ENCODE data around the gene SLC4A4.

Gene SLC4A4

GRCh38 chr4:71333960-71334359 lies 4.9 kb upstream of the SLC4A4 start:
- peaks cover 2% of the 10 kb centered on the region for H3K4me1 Mint-ChIP-seq (ENCODE audit: low read depth)
- no peak for DNase-seq

GRCh38 chr4:71334465-71334882 lies 4.3 kb upstream of the SLC4A4 start:
- H3K4me1 Mint-ChIP-seq (ENCODE audit: low read depth) = peaks cover 3% of the 10 kb centered on the region
- H3K4me3 Mint-ChIP-seq = no peak overlapping the region

More at GRCh38 chr4:71333960-71334359, 4.9 kb upstream of the SLC4A4 start:
- peaks cover 10% of the 10 kb centered on the region for H3K27me3 Mint-ChIP-seq
- H3K27ac Mint-ChIP-seq = no peak overlapping the region
- H3K36me3 Mint-ChIP-seq (ENCODE audit: low read depth) = no peaks in the 10 kb centered on the region
- H3K9me3 Mint-ChIP-seq = no peaks in the 10 kb centered on the region
- H3K4me3 Mint-ChIP-seq = no peak overlapping the region

GRCh38 chr4:71343670-71344466 lies 5.0 kb downstream of the SLC4A4 start:
- no peak overlapping the region for H3K4me3 Mint-ChIP-seq
- peaks cover 4% of the 10 kb centered on the region for H3K27me3 Mint-ChIP-seq
- H3K36me3 Mint-ChIP-seq (ENCODE audit: low read depth) = no peaks in the 10 kb centered on the region
- no peak for DNase-seq
- peaks cover 6% of the 10 kb centered on the region for H3K4me1 Mint-ChIP-seq (ENCODE audit: low read depth)
- H3K27ac Mint-ChIP-seq = no peak overlapping the region
- no peaks in the 10 kb centered on the region for H3K9me3 Mint-ChIP-seq

More at GRCh38 chr4:71334465-71334882, 4.3 kb upstream of the SLC4A4 start:
- no peak for DNase-seq
- Mint-ChIP-seq H3K9me3 (no peaks in the 10 kb centered on the region), H3K36me3 (ENCODE audit: low read depth) (no peaks in the 10 kb centered on the region), H3K27ac (no peak overlapping the region), H3K27me3 (peaks cover 10% of the 10 kb centered on the region)

- H3K9me3 Mint-ChIP-seq = no peaks in the 10 kb centered on the region
- peaks cover 4% of the 10 kb centered on the region for H3K4me1 Mint-ChIP-seq (ENCODE audit: low read depth)
- H3K4me3 Mint-ChIP-seq = no peak overlapping the region
- peaks cover 12% of the 10 kb centered on the region for H3K27me3 Mint-ChIP-seq
- H3K27ac Mint-ChIP-seq = no peak overlapping the region
- no peaks in the 10 kb centered on the region for H3K36me3 Mint-ChIP-seq (ENCODE audit: low read depth)
- no peak for DNase-seq
These were observed 7.9 kb downstream of the SLC4A4 start for GRCh38 chr4:71346710-71347109.

- no peak overlapping the region for H3K4me3 Mint-ChIP-seq
- no peak for DNase-seq
- peaks cover 12% of the 10 kb centered on the region for H3K27me3 Mint-ChIP-seq
- H3K9me3 Mint-ChIP-seq = no peaks in the 10 kb centered on the region
- no peak overlapping the region for H3K27ac Mint-ChIP-seq
- no peaks in the 10 kb centered on the region for H3K36me3 Mint-ChIP-seq (ENCODE audit: low read depth)
- peaks cover 4% of the 10 kb centered on the region for H3K4me1 Mint-ChIP-seq (ENCODE audit: low read depth)
These were observed 9.8 kb downstream of the SLC4A4 start for GRCh38 chr4:71348586-71348985.

- Mint-ChIP-seq H3K4me3 (no peak overlapping the region), H3K4me1 (ENCODE audit: low read depth) (no peaks in the 10 kb centered on the region), H3K27me3 (peaks cover 5% of the 10 kb centered on the region), H3K9me3 (no peaks in the 10 kb centered on the region), H3K27ac (no peak overlapping the region), H3K36me3 (ENCODE audit: low read depth) (no peaks in the 10 kb centered on the region)
- DNase-seq = no peak
These were observed 16.2 kb downstream of the SLC4A4 start for GRCh38 chr4:71355045-71355444.

GRCh38 chr4:71355971-71356370 lies 17.2 kb downstream of the SLC4A4 start:
- peaks cover 3% of the 10 kb centered on the region for H3K27me3 Mint-ChIP-seq
- no peaks in the 10 kb centered on the region for H3K4me1 Mint-ChIP-seq (ENCODE audit: low read depth)
- no peaks in the 10 kb centered on the region for H3K36me3 Mint-ChIP-seq (ENCODE audit: low read depth)
- DNase-seq = no peak
- H3K27ac Mint-ChIP-seq = no peak overlapping the region
- no peak overlapping the region for H3K4me3 Mint-ChIP-seq
- H3K9me3 Mint-ChIP-seq = no peaks in the 10 kb centered on the region

- Mint-ChIP-seq H3K4me3 (no peak overlapping the region), H3K27me3 (no peaks in the 10 kb centered on the region), H3K9me3 (no peaks in the 10 kb centered on the region), H3K36me3 (ENCODE audit: low read depth) (no peaks in the 10 kb centered on the region), H3K27ac (no peak overlapping the region), H3K4me1 (ENCODE audit: low read depth) (no peaks in the 10 kb centered on the region)
- DNase-seq = no peak
These were observed 18.3 kb downstream of the SLC4A4 start for GRCh38 chr4:71356924-71357663.

- H3K9me3 Mint-ChIP-seq = no peaks in the 10 kb centered on the region
- no peak for DNase-seq
- H3K4me3 Mint-ChIP-seq = no peak overlapping the region
- H3K27ac Mint-ChIP-seq = no peak overlapping the region
- no peaks in the 10 kb centered on the region for H3K27me3 Mint-ChIP-seq
- no peaks in the 10 kb centered on the region for H3K36me3 Mint-ChIP-seq (ENCODE audit: low read depth)
- H3K4me1 Mint-ChIP-seq (ENCODE audit: low read depth) = no peaks in the 10 kb centered on the region
These were observed 22.0 kb downstream of the SLC4A4 start for GRCh38 chr4:71360844-71361243.

- Mint-ChIP-seq H3K27ac (no peak overlapping the region), H3K9me3 (no peaks in the 10 kb centered on the region)
These were observed 22.7 kb downstream of the SLC4A4 start for GRCh38 chr4:71361476-71361875.

GRCh38 chr4:71366766-71367165 lies 27.9 kb downstream of the SLC4A4 start:
- no peak overlapping the region for H3K27ac Mint-ChIP-seq
- no peaks in the 10 kb centered on the region for H3K36me3 Mint-ChIP-seq (ENCODE audit: low read depth)
- H3K4me1 Mint-ChIP-seq (ENCODE audit: low read depth) = no peaks in the 10 kb centered on the region
- no peak for DNase-seq
- no peaks in the 10 kb centered on the region for H3K27me3 Mint-ChIP-seq
- H3K4me3 Mint-ChIP-seq = no peak overlapping the region
- no peaks in the 10 kb centered on the region for H3K9me3 Mint-ChIP-seq

More at GRCh38 chr4:71361476-71361875, 22.7 kb downstream of the SLC4A4 start:
- H3K4me1 Mint-ChIP-seq (ENCODE audit: low read depth) = no peaks in the 10 kb centered on the region
- no peaks in the 10 kb centered on the region for H3K27me3 Mint-ChIP-seq
- H3K36me3 Mint-ChIP-seq (ENCODE audit: low read depth) = no peaks in the 10 kb centered on the region
- DNase-seq = no peak
- H3K4me3 Mint-ChIP-seq = no peak overlapping the region

GRCh38 chr4:71367546-71367945 lies 28.7 kb downstream of the SLC4A4 start:
- no peak overlapping the region for H3K27ac Mint-ChIP-seq
- no peaks in the 10 kb centered on the region for H3K27me3 Mint-ChIP-seq
- H3K36me3 Mint-ChIP-seq (ENCODE audit: low read depth) = no peaks in the 10 kb centered on the region
- H3K4me3 Mint-ChIP-seq = no peak overlapping the region
- no peak for DNase-seq
- H3K9me3 Mint-ChIP-seq = no peaks in the 10 kb centered on the region
- no peaks in the 10 kb centered on the region for H3K4me1 Mint-ChIP-seq (ENCODE audit: low read depth)

GRCh38 chr4:71368906-71369305 lies 30.1 kb downstream of the SLC4A4 start:
- Mint-ChIP-seq H3K27ac (no peak overlapping the region), H3K36me3 (ENCODE audit: low read depth) (no peaks in the 10 kb centered on the region), H3K27me3 (no peaks in the 10 kb centered on the region), H3K4me1 (ENCODE audit: low read depth) (no peaks in the 10 kb centered on the region), H3K4me3 (no peak overlapping the region), H3K9me3 (no peaks in the 10 kb centered on the region)
- no peak for DNase-seq

GRCh38 chr4:71369536-71369935 lies 30.7 kb downstream of the SLC4A4 start:
- Mint-ChIP-seq H3K4me3 (no peak overlapping the region), H3K27me3 (no peaks in the 10 kb centered on the region), H3K4me1 (ENCODE audit: low read depth) (no peaks in the 10 kb centered on the region), H3K27ac (no peak overlapping the region), H3K36me3 (ENCODE audit: low read depth) (no peaks in the 10 kb centered on the region), H3K9me3 (no peaks in the 10 kb centered on the region)
- no peak for DNase-seq

- DNase-seq = no peak
- no peak overlapping the region for H3K27ac Mint-ChIP-seq
- H3K36me3 Mint-ChIP-seq (ENCODE audit: low read depth) = no peaks in the 10 kb centered on the region
- H3K9me3 Mint-ChIP-seq = no peaks in the 10 kb centered on the region
- H3K27me3 Mint-ChIP-seq = no peaks in the 10 kb centered on the region
- no peaks in the 10 kb centered on the region for H3K4me1 Mint-ChIP-seq (ENCODE audit: low read depth)
- H3K4me3 Mint-ChIP-seq = no peak overlapping the region
These were observed 36.7 kb downstream of the SLC4A4 start for GRCh38 chr4:71375494-71375893.
